GM19463 (cell line): ENCODE measurements around the gene BMP5.
"Not testable (repeated sequence)": the region's sequence is repeated elsewhere in the genome, so short reads cannot be mapped to it uniquely, and the experiment has no call there.

Source experiments
- ATAC-seq: cut with Tn5 transposase; IDR thresholded peaks from one replicate; pipeline ENCODE4 v1.9.1; 2021; ENCODE audit warnings: mild to moderate bottlenecking, moderate library complexity; ENCODE audit not compliant: unreplicated experiment

Gene BMP5

GRCh38 chr6:55875400-55875799 is at the start of gene BMP5:
Gene BMP5 (minus strand): TSS chr6:55875590. CDS start chr6:55874865, 725 bp downstream.
- no peak for ATAC-seq

- no peak for ATAC-seq
Measured at GRCh38 chr6:55922406-55922805, 47.0 kb upstream of the BMP5 start.

DNA sequence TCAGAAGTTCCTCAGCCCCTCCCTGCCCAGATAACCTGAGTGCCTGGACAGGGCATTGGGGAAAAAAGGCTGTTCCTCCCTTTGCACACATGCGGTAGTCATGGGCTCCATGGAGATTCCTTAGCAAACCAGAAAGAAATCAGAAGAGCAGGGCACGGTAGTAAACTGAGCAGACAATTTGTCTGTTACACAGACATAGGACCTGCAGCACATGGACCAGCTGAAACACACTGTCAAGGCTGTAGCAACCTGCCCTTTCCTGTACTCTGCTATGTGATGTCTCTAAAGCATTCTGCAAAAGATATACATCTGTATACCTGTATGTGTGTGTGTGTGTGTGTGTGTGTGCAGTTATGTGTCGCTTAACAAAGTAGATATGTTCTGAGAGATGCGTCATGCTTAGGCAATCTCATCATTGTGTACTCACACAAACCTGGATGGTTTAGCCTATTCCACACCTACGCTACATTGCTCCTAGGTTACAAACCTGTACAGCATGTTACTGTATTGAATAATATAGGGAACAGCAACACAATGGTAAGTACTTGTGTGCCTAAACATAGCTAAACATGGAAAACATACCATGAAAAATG is 44.4 kb upstream of the BMP5 start:
- no peak for ATAC-seq

DNA sequence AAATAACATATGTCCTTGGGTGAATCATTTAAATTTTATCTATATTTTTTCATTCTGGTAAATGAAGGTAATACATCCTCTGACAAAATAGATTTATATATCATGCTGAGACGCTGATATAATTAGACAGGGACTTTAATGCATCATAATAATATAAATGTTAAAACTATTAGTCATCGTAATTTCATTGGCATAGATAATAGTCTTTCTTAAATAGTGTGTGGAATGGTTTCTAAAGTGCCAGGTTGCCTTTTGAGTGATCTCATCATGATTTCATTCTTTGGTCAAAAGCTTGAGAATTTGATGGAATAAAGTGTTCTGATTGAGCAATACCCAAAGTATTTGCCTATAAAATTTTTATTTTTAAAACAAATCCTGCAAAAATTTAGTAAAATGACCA is 43.2 kb upstream of the BMP5 start:
- ATAC-seq = no peak

- ATAC-seq = no peak
Measured at GRCh38 chr6:55917751-55918415, 42.5 kb upstream of the BMP5 start.

DNA sequence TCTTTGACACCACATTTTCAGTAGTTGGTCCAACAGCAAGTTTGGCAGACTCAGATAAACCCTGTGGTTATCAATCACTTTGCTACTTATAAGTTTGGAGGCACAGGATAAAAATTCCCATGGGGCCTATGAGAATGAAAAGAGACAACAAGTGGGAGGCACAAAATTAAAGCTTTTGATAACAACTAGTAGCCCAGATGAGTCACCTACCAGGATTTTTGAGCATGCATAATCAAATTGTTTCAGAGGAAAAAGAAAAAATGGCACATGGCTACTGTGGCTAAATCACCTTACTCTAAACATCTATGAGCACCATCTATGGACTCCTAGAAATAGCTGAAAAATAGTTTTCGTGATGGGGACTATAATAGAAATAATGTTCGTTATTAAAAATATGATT is 40.8 kb upstream of the BMP5 start:
- no peak for ATAC-seq

- ATAC-seq = peak; percentile 92
Measured at GRCh38 chr6:55913228-55914195, 38.1 kb upstream of the BMP5 start.

- not testable (repeated sequence) for ATAC-seq
Measured at GRCh38 chr6:55910466-55910865, 35.1 kb upstream of the BMP5 start.

DNA sequence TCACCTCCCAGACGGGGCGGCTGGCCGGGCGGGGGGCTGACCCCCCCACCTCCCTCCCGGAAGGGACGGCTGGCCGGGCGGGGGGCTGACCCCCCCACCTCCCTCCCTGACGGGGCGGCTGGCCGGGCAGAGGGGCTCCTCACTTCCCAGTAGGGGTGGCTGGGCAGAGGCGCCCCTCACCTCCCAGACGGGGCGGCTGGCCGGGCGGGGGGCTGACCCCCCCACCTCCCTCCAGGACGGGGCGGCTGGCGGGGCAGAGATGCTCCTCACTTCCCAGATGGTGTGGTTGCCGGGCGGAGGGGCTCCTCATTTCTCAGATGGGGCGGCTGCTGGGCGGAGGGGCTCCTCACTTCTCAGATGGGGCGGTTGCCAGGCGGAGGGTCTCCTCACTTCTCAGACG is 34.5 kb upstream of the BMP5 start:
- ATAC-seq = not testable (repeated sequence)

DNA sequence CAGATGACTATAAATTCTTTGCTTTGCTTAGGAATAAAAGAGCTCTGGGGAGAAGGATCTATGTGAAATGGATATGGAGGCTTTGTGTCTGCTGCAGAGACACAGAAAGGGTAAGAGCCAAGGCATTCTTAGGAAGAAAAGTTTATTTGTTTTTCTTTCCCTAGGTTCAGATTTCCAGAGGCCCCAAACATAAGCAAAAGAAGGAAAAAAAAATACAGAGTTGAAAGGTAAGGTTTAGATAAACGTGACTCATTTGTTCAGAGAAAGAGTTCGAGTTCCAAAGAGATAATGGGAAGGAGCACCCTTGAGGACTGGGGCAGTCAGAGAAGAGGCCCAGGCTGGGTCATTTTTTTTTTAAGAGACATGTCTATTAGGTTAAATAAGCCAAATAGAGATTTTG is 27.4 kb upstream of the BMP5 start:
- ATAC-seq = no peak

GRCh38 chr6:55901765-55902270 is 26.4 kb upstream of the BMP5 start:
- no peak for ATAC-seq

DNA sequence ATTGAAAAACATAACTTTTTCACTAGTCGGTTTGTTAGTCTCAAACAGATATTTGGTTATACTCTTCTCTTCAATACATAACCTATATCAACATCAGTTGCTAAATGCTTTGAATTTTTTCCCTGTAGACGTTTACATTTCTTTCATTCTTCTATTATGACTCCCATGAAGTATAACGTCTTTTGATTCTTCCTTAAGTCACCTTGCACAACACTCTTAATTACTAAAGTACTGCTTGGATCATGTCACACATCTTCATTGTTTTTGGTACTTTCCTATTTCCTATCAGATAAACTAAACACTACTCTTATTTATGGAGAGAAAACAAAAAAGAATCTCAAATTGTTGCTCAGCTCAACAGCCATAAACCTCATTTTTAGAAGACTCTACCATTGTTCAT is 23.0 kb upstream of the BMP5 start:
- ATAC-seq = no peak

- ATAC-seq = no peak
Measured at GRCh38 chr6:55897346-55897745, 22.0 kb upstream of the BMP5 start.

DNA sequence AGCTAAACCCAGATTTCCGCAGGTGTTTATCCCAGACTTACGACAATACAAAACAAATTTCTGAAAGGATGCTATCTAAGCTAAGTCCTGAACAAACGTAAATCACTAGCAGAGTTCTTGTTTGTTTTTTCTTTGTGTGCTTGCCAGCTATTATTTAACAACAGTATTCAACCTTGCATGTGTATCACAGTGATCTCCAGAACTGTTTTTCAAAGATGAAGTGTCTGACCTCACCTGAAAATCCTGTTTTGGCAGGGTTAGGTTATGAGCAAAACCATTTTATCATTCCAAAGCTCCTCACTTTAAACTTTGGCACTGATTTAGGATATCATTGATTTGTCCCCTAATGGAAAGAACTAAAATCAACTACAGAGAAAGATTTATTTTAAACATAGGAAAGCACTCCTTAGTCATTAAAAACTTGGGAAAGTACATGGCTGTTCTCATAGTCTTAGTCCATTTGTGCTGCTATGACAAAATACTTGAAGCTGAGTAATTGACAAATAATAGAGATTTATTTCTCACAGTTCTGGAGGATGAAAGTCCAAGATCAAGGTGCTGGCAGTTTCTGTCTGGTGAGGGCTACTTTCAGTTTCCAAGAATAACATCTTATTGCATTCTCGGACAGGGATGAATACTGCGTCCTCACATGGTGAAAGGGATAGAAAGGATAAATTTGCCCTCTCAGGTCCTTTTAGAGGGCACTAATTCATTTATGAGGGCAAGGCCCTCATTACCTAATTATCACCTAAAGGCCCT is 20.8 kb upstream of the BMP5 start:
- ATAC-seq = no peak

DNA sequence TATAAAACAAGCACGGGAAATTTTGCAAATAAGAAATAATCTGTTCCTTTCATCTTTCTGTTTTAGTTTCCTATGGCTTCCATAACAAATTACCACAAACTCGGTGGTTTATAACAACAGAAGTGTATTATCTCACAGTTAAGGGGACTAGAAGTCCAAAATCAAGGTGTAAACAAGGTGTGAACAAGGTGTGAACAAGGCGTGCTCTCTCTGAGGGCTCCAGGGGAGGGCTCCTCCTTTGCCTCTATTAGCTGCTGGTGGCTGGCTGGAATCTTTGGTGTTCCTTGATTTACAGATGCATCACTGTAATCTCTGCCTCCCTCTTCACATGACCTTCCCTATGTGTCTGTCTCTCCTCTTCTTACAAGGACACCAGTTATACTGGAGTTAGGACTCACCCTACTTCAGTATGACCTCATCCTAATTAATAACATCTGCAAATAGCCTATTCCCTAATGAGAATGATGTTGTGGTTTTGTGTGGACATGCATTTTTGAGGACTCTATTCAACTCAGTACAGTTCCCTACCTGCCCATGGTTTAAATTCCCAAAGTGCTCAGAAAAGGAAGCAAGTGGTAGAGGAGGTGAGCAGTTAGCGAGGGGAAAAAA is 17.5 kb upstream of the BMP5 start:
- no peak for ATAC-seq

DNA sequence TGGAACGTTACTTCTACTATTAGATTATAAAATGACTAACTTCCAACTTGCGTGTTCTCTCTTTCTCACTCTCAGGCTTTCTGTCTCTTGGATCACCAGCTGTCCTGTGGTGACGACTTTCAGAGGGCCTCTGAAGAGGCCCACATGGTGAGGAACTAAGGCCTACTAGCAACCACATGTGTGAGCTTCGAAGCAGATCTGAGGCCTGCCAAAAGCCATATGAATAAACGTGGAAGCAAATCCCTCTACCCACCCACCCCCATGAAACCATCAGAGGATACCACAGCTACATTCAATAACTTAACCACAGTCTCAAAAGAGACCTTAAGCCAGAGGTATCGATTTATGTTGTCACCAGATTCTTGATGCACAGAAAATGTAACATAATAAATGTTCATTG is 13.5 kb upstream of the BMP5 start:
- no peak for ATAC-seq

- no peak for ATAC-seq
Measured at GRCh38 chr6:55886185-55886836, 10.9 kb upstream of the BMP5 start.

GRCh38 chr6:55882718-55883569 is 7.6 kb upstream of the BMP5 start:
- no peak for ATAC-seq

DNA sequence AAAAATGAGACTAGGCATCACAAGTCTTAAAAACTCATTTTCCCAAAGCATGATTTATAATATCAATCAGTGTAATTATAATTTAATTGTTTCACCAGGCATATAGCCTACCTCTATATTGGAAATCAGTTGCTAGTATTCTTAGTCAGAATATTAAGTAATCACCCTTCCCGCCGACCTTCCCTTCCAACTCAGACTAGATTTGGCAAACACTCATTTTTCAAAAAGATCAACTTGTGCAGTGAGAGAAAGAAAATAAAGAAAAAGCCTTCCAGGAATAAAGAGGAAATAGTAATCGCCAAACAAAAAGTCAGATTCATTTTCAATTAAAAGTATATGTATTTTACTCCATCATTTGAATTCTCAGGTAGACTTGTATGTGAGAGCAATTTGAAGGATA is 1.9 kb upstream of the BMP5 start:
- ATAC-seq = no peak
